Lower leg skin (tissue), 3 donors: ENCODE measurements around the gene TLE4.

Source experiments
- CTCF ChIP-seq, 3 donors: fragments of 450-650 bp; IDR thresholded peaks; one replicate each; pipeline ENCODE4 v1.5.1; 2016; ENCODE audit warnings: antibody characterized with exemption in 3 of 3, mild to moderate bottlenecking in 3 of 3, moderate library complexity in 2 of 3
- POLR2A ChIP-seq, 2 donors: fragments of 450-650 bp; IDR thresholded peaks; one replicate each; pipeline ENCODE4 v1.6.1; 2016 to 2017; ENCODE audit warnings: antibody characterized with exemption in 2 of 2, mild to moderate bottlenecking in 1 of 2, moderate library complexity in 1 of 2

- TF ChIP-seq CTCF (IDR thresholded peaks at IDR 0.05) (no peak), POLR2A (IDR thresholded peaks at IDR 0.05) (no peak)
Observed at GRCh38 chr9:79578891-79579290, 7.1 kb downstream of the TLE4 start.
